ENCODE results near the gene SYNGR2. TPM values are rescaled to one million over a fixed set of nuclear protein-coding genes. Genes with fewer than 3 reads are reported as not detected.

Gene SYNGR2
- total and polyA plus RNA-seq, 2 of the 8 experiments (the other 6 are each of a cell fraction or from before 2014, with no cell fraction given), result 50.0 to 139 TPM

GRCh38 chr17:78135858-78136500, 32.4 kb upstream of the SYNGR2 start:
- no peak overlapping the region for H2BK5ac ChIP-seq (ENCODE audit: low read depth, low read length)
- POLR2A ChIA-PET (ENCODE audit: partially characterized antibody), result interaction anchor here (0.9 to 4.6 kb wide), 7 partner anchors 10 to 63 kb away, joined by 3 to 16 read pairs (median 6); partner anchors contain the start of genes AFMID and TK1
- peaks cover 0 to 15% (median 7%) of the 10 kb centered on the region in 4 experiments; a peak in 5 of 7 replicates for H3K4me1 ChIP-seq (replicated peaks in 1 of 4; ENCODE audit: control insufficient read depth in 3 of 4, insufficient read depth in 4 of 4, low read length in 3 of 4)
- no peak overlapping the region for H2AFZ ChIP-seq (ENCODE audit: low read length)
- no peaks in the 10 kb centered on the region for H3K36me3 ChIP-seq (ENCODE audit: control insufficient read depth in 2 of 4, insufficient read depth in 4 of 4, low read length in 3 of 4)
- H3K9me3 ChIP-seq (ENCODE audit: insufficient read depth in 2 of 2, low read depth in 1 of 2, low read length in 1 of 2), result no peaks in the 10 kb centered on the region
- no peak overlapping the region for H3K14ac ChIP-seq (ENCODE audit: insufficient read length)
- no peak overlapping the region for H4K5ac ChIP-seq (ENCODE audit: insufficient read length, low read depth, low read length)
- no peak overlapping the region for H2BK20ac ChIP-seq (ENCODE audit: low read length)
- peaks cover 0 to 23% (median 14%) of the 10 kb centered on the region in 4 experiments; a peak in 5 of 7 replicates for H3K27me3 ChIP-seq (replicated peaks in 1 of 4; ENCODE audit: control insufficient read depth in 3 of 4, extremely low read depth in 1 of 4, insufficient read depth in 3 of 4, low read length in 3 of 4)
- no peak overlapping the region for H3K4me3 ChIP-seq (ENCODE audit: extremely low read depth in 1 of 4, insufficient read depth in 2 of 4, low read depth in 3 of 4, low read length in 4 of 4)
- DNase-seq (ENCODE audit: low read depth in 1 of 2, low spot score in 2 of 2) (no peak), FAIRE-seq (no peak)
- H3K79me2 ChIP-seq (ENCODE audit: control insufficient read depth in 1 of 2, insufficient read depth in 2 of 2, low read length in 2 of 2), result no peaks in the 10 kb centered on the region
- TF ChIP-seq NANOG (IDR thresholded peaks at IDR 0.05; ENCODE audit: insufficient read depth, low read depth, low read length, poor library complexity, severe bottlenecking), result no peak
- no peak for TF ChIP-seq RAD21 (IDR thresholded peaks at IDR 0.05 in 1 of 2, conservative IDR thresholded peaks at IDR 0.05 in 1 of 2; ENCODE audit: low read depth in 2 of 2, low read length in 2 of 2)
- no peak for TF ChIP-seq KDM5A (IDR thresholded peaks at IDR 0.05; ENCODE audit: low read length)
- TF ChIP-seq CREB1 (IDR thresholded peaks at IDR 0.05), result no peak
- no peak for TF ChIP-seq CHD2 (IDR thresholded peaks at IDR 0.05; ENCODE audit: low read length)
- TF ChIP-seq ZNF274 (IDR thresholded peaks at IDR 0.05; ENCODE audit: borderline replicate concordance, extremely low read depth, low read length), result no peak
- TF ChIP-seq BRCA1 (IDR thresholded peaks at IDR 0.05; ENCODE audit: low read depth, low read length), result no peak
- H2BK15ac ChIP-seq (ENCODE audit: low read length), result no peak overlapping the region
- 91% methylated on average over 9 of the region's 9 CpGs; no CpG with 5 or more reads in 1 of the 2 experiments for WGBS, 2 experiments (ENCODE audit: extremely low coverage in 1 of 2, insufficient coverage in 1 of 2, insufficient read length in 1 of 2, insufficient replicate concordance in 2 of 2, low coverage in 1 of 2, low lambda C conversion rate in 2 of 2, missing lambda C conversion rate in 1 of 2)
- no peak overlapping the region for H3K56ac ChIP-seq (replicated peaks; ENCODE audit: insufficient read length, low read depth, low read length)
- no peak overlapping the region for H3K27ac ChIP-seq (ENCODE audit: low read depth, low read length)
- peaks cover 0 to 4% of the 10 kb centered on the region in 2 experiments for H4K20me1 ChIP-seq (replicated peaks in 1 of 2; ENCODE audit: control insufficient read depth in 1 of 2, insufficient read depth in 2 of 2, low read length in 2 of 2)
- H2BK120ac ChIP-seq (replicated peaks; ENCODE audit: low read depth, low read length), result no peak overlapping the region
- H3K4me2 ChIP-seq (ENCODE audit: insufficient read depth in 1 of 2, low read depth in 2 of 2, low read length in 2 of 2), result no peak overlapping the region
- no peak overlapping the region for H3K4ac ChIP-seq (replicated peaks; ENCODE audit: insufficient read length, low read depth, low read length)
- H4K8ac ChIP-seq (ENCODE audit: extremely low read depth, insufficient read depth, low read length), result no peak overlapping the region
- no peak overlapping the region for H2AK5ac ChIP-seq (ENCODE audit: low read depth, low read length)
- CTCF ChIA-PET (ENCODE audit: partially characterized antibody), result interaction anchor here (0.9 to 8.0 kb wide), 20 partner anchors 8 to 338 kb away, joined by 3 to 122 read pairs (median 6); partner anchors contain the start of genes AFMID, TK1 and TMC6
- H2BK12ac ChIP-seq (ENCODE audit: low read depth, low read length), result no peak overlapping the region
- no peaks in the 10 kb centered on the region for H3K79me1 ChIP-seq (ENCODE audit: low read depth, low read length)
- no peak overlapping the region for H3K23ac ChIP-seq (ENCODE audit: insufficient read length)
- no peak overlapping the region for H4K91ac ChIP-seq (replicated peaks; ENCODE audit: insufficient read length, low read length)
- peaks cover 2% of the 10 kb centered on the region; the same call in 1 of the 2 replicates for H3K23me2 ChIP-seq (ENCODE audit: low read depth, low read length)
- H3K18ac ChIP-seq (ENCODE audit: extremely low read depth, low read length), result no peak overlapping the region
- H3K9ac ChIP-seq (replicated peaks in 1 of 4; ENCODE audit: extremely low read depth in 1 of 4, low read depth in 3 of 4, low read length in 3 of 4), result no peak overlapping the region

All from H1 (cell line).